ENCODE data around the gene SYNE3.
A peak's percentile ranks its signal among the peaks of the same experiment; 100 is the strongest.

Gene SYNE3

GRCh38 chr14:95547626-95548327 is 31.3 kb upstream of the SYNE3 start:
- no peak for TF ChIP-seq CTCF (IDR thresholded peaks at IDR 0.05; ENCODE audit: low read length, missing control alignments)
- H3K4me3 ChIP-seq (replicated peaks; ENCODE audit: low read depth, low read length), result no peak overlapping the region
- DNase-seq (ENCODE audit: low read depth), result peak; percentile 68

GRCh38 chr14:95547272-95547625 is 30.8 kb upstream of the SYNE3 start:
- no peak for TF ChIP-seq CTCF (IDR thresholded peaks at IDR 0.05; ENCODE audit: low read length, missing control alignments)
- H3K4me3 ChIP-seq (replicated peaks; ENCODE audit: low read depth, low read length), result no peak overlapping the region
- no peak for DNase-seq (ENCODE audit: low read depth)

- peak; percentile 84 for DNase-seq (ENCODE audit: low read depth)
- no peak overlapping the region for H3K4me3 ChIP-seq (replicated peaks; ENCODE audit: low read depth, low read length)
- no peak for TF ChIP-seq CTCF (IDR thresholded peaks at IDR 0.05; ENCODE audit: low read length, missing control alignments)
Measured at GRCh38 chr14:95545515-95546168, 29.2 kb upstream of the SYNE3 start.

- H3K4me3 ChIP-seq (replicated peaks; ENCODE audit: low read depth, low read length), result no peak overlapping the region
- no peak for TF ChIP-seq CTCF (IDR thresholded peaks at IDR 0.05; ENCODE audit: low read length, missing control alignments)
- DNase-seq (ENCODE audit: low read depth), result no peak
Measured at GRCh38 chr14:95544588-95544987, 28.1 kb upstream of the SYNE3 start.

- no peak for DNase-seq (ENCODE audit: low read depth)
- no peak overlapping the region for H3K4me3 ChIP-seq (replicated peaks; ENCODE audit: low read depth, low read length)
- no peak for TF ChIP-seq CTCF (IDR thresholded peaks at IDR 0.05; ENCODE audit: low read length, missing control alignments)
Measured at GRCh38 chr14:95543021-95543420, 26.6 kb upstream of the SYNE3 start.

- DNase-seq (ENCODE audit: low read depth), result no peak
- no peak overlapping the region for H3K4me3 ChIP-seq (replicated peaks; ENCODE audit: low read depth, low read length)
- TF ChIP-seq CTCF (IDR thresholded peaks at IDR 0.05; ENCODE audit: low read length, missing control alignments), result no peak
Measured at GRCh38 chr14:95541932-95542930, 25.8 kb upstream of the SYNE3 start.
